ENCODE results near the gene RBMS3.

Gene RBMS3

GRCh38 chr3:29755416-29755815 lies 474.5 kb downstream of the RBMS3 start:
- TF ChIP-seq CTCF (IDR thresholded peaks at IDR 0.05) = no peak

- no peak for TF ChIP-seq CTCF (IDR thresholded peaks at IDR 0.05)
Observed at GRCh38 chr3:29757054-29757777, 476.3 kb downstream of the RBMS3 start.

- no peak for TF ChIP-seq CTCF (IDR thresholded peaks at IDR 0.05)
Observed at GRCh38 chr3:29758108-29758433, 477.2 kb downstream of the RBMS3 start.

- TF ChIP-seq CTCF (IDR thresholded peaks at IDR 0.05) = no peak
Observed at GRCh38 chr3:29758434-29759322, 477.8 kb downstream of the RBMS3 start.

- no peak for TF ChIP-seq CTCF (IDR thresholded peaks at IDR 0.05)
Observed at GRCh38 chr3:29759411-29760225, 478.7 kb downstream of the RBMS3 start.

GRCh38 chr3:29760226-29760685 lies 479.4 kb downstream of the RBMS3 start:
- no peak for TF ChIP-seq CTCF (IDR thresholded peaks at IDR 0.05)

- TF ChIP-seq CTCF (IDR thresholded peaks at IDR 0.05) = no peak
Observed at GRCh38 chr3:29761517-29761916, 480.6 kb downstream of the RBMS3 start.

Measured in LNCAP (cell line).